HepG2 (cell line): ENCODE measurements around the gene UVSSA. TPM values are rescaled to one million over a fixed set of nuclear protein-coding genes. Genes with fewer than 3 reads are reported as not detected.

Experiments
- AKNA ChIP-seq: sonication (generic); formaldehyde crosslinking; IDR thresholded peaks from 2 replicates; pipeline ENCODE4 v1.4.0; 2020; ENCODE audit warnings: missing genetic modification reagents, borderline replicate concordance
- ATAD3A ChIP-seq: sonication (generic); formaldehyde crosslinking; IDR thresholded peaks from 2 replicates; pipeline ENCODE4 v1.4.0; 2020; ENCODE audit warnings: missing genetic modification reagents
- CENPT ChIP-seq: sonication (generic); formaldehyde crosslinking; IDR thresholded peaks from 2 replicates; pipeline ENCODE4 v1.8.0; 2022; ENCODE audit warnings: low read depth, mild to moderate bottlenecking, moderate library complexity, missing genetic modification reagents
- E2F2 ChIP-seq: sonication (generic); formaldehyde crosslinking; IDR thresholded peaks from 2 replicates; pipeline ENCODE4 v1.4.0; 2020; ENCODE audit warnings: missing genetic modification reagents, borderline replicate concordance
- ELF3 ChIP-seq: IDR thresholded peaks from 2 replicates; pipeline ENCODE4 v1.6.1; 2016; ENCODE audit warnings: missing genetic modification reagents, missing compliant biosample characterization
- ERF ChIP-seq: IDR thresholded peaks from 2 replicates; pipeline ENCODE4 v1.6.1; 2018; ENCODE audit warnings: missing biosample characterization, missing genetic modification reagents
- FOSL2 ChIP-seq: sonication (generic); formaldehyde crosslinking; IDR thresholded peaks from 2 replicates; pipeline ENCODE4 v1.4.0; 2020; ENCODE audit warnings: missing genetic modification reagents
- ISX ChIP-seq: sonication (generic); formaldehyde crosslinking; conservative IDR thresholded peaks from 2 replicates; pipeline ENCODE4 v1.5.0; 2020; ENCODE audit warnings: missing genetic modification reagents
- KDM5A ChIP-seq: fragments of 200-600 bp; sonication (generic); IDR thresholded peaks from 2 replicates; pipeline ENCODE4 v1.7.0; 2018; ENCODE audit warnings: antibody characterized with exemption, mild to moderate bottlenecking, low read length, borderline replicate concordance
- MTA1 ChIP-seq: sonication (generic); formaldehyde crosslinking; IDR thresholded peaks from 2 replicates; pipeline ENCODE4 v1.4.0; 2020; ENCODE audit warnings: missing genetic modification reagents, mild to moderate bottlenecking, borderline replicate concordance
- NR2F1 ChIP-seq, 2 experiments: fragments of 450-650 bp in 1 of 2; formaldehyde crosslinking in 1 of 2; IDR thresholded peaks; 2 replicates each; pipeline versions ENCODE4 v1.5.0 to v1.6.1; 2016 to 2020; ENCODE audit warnings: mild to moderate bottlenecking in 1 of 2, missing compliant biosample characterization in 1 of 2, missing genetic modification reagents in 1 of 2, moderate library complexity in 1 of 2
- RARA ChIP-seq: IDR thresholded peaks from 2 replicates; pipeline ENCODE4 v1.6.1; 2016; ENCODE audit warnings: missing genetic modification reagents, missing compliant biosample characterization
- RFX1 ChIP-seq: fragments of 450-650 bp; IDR thresholded peaks from 2 replicates; pipeline ENCODE4 v1.6.1; 2017
- SAFB2 ChIP-seq: sonication (generic); formaldehyde crosslinking; IDR thresholded peaks from 2 replicates; pipeline ENCODE4 v1.5.1; 2020; ENCODE audit warnings: missing genetic modification reagents, low read depth, mild to moderate bottlenecking, borderline replicate concordance
- STAT5B ChIP-seq: sonication (generic); formaldehyde crosslinking; IDR thresholded peaks from 2 replicates; pipeline ENCODE4 v1.4.0; 2020; ENCODE audit warnings: missing genetic modification reagents
- ZFYVE20 ChIP-seq: sonication (generic); formaldehyde crosslinking; IDR thresholded peaks from 2 replicates; pipeline ENCODE4 v1.8.0; 2023; ENCODE audit warnings: low read depth, mild to moderate bottlenecking, moderate library complexity, missing genetic modification reagents, borderline replicate concordance
- ZNF670 ChIP-seq: sonication (generic); formaldehyde crosslinking; IDR thresholded peaks from 2 replicates; pipeline ENCODE4 v1.8.0; 2022; ENCODE audit warnings: mild to moderate bottlenecking, missing genetic modification reagents, borderline replicate concordance
- ZNF746 ChIP-seq: sonication (generic); formaldehyde crosslinking; IDR thresholded peaks from 2 replicates; pipeline ENCODE4 v1.8.0; 2022; ENCODE audit warnings: mild to moderate bottlenecking, missing genetic modification reagents
- ZNF768 ChIP-seq: sonication (generic); formaldehyde crosslinking; IDR thresholded peaks from 2 replicates; pipeline ENCODE4 v1.4.0; 2020; ENCODE audit warnings: missing genetic modification reagents
- ZNF777 ChIP-seq: sonication (generic); formaldehyde crosslinking; IDR thresholded peaks from 2 replicates; pipeline ENCODE4 v1.4.0; 2020; ENCODE audit warnings: missing genetic modification reagents
- ZNF788 ChIP-seq: sonication (generic); formaldehyde crosslinking; IDR thresholded peaks from 2 replicates; pipeline ENCODE4 v1.5.0; 2020; ENCODE audit warnings: mild to moderate bottlenecking, missing genetic modification reagents, borderline replicate concordance
- polyA plus RNA-seq, 8 experiments: library from polyadenylated mRNA; depleted of rRNA in 3 of 8; stranded (reverse) in 7 of 8; unstranded in 1 of 8; fragments of >200 nt; fragmentation: Illumina TruSeq in 4 of 8; extraction: Trizol in 4 of 8; gene quantifications; 2 replicates each; pipeline versions ENCODE4 v1.2.1 to v1.2.3, GENCODE V29; 2011 to 2016; ENCODE audit warnings: low read depth in 4 of 8, missing spikeins in 1 of 8, mixed read lengths in 1 of 8; ENCODE audit not compliant: insufficient read depth in 1 of 8
- total RNA-seq, 5 experiments: library from RNA; depleted of rRNA; stranded (reverse); fragments of >200 nt; fragmentation: Illumina TruSeq; extraction: Trizol; gene quantifications; 2 replicates each; pipeline ENCODE4 v1.2.3, GENCODE V29; 2016; ENCODE audit warnings: low read depth in 1 of 5
- TF ChIP-seq, protein P1 (sequence below): IDR thresholded peaks from 2 replicates; pipeline ENCODE4 v1.6.1; 2016; ENCODE audit warnings: low read depth, control low read depth
- TF ChIP-seq, protein P2 (sequence below): IDR thresholded peaks from 2 replicates; pipeline ENCODE4 v1.6.1; 2018; ENCODE audit warnings: missing genetic modification reagents, mild to moderate bottlenecking, missing compliant biosample characterization

Gene UVSSA
- total and polyA plus RNA-seq, 2 of the 13 experiments (the other 11 are each of a cell fraction or from before 2014, with no cell fraction given): 4.6 to 8.4 TPM

DNA sequence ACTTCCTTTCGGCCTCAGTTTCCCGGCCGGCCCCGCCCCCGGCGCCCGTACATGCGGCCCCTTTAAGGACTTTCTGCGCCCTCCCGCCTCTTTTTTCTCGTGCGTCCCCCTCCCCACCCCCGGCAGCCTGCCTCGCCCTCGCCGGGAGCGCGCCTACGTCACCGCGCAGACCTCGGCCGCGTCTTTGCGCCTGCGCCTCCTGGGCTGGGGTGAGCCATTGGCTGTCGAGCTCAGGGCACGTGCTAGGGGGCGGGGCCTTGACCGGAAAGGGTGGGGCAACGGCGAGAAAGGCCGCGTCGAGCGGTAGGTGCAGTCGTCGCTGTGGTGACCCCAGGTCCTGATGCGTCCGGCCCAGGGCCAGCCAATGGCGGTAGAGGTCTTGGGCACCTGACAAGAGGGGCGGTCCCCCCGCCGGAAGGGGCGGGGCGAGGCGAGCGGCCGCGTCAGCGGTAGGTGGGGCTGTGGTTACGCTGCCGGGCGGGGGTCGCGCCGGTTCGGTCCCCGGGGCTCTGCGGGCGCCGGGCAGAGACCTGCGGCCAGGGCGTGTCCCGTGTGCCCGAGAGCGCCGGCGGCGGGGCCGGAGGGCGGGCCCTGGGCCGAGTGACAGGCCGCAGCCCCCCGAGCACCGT is at the start of gene UVSSA (continued):
- TF ChIP-seq ZNF788 (CRISPR knock-in tag): peak; percentile 41; the same call in 1 of the 2 replicates
- TF ChIP-seq AKNA (CRISPR knock-in tag): no peak
- no peak for TF ChIP-seq ATAD3A (CRISPR knock-in tag)
- TF ChIP-seq ZNF777 (CRISPR knock-in tag): no peak
- TF ChIP-seq MTA1 (CRISPR knock-in tag): no peak
- TF ChIP-seq FOSL2 (CRISPR knock-in tag): peak; percentile 65
- TF ChIP-seq, protein P1, sequence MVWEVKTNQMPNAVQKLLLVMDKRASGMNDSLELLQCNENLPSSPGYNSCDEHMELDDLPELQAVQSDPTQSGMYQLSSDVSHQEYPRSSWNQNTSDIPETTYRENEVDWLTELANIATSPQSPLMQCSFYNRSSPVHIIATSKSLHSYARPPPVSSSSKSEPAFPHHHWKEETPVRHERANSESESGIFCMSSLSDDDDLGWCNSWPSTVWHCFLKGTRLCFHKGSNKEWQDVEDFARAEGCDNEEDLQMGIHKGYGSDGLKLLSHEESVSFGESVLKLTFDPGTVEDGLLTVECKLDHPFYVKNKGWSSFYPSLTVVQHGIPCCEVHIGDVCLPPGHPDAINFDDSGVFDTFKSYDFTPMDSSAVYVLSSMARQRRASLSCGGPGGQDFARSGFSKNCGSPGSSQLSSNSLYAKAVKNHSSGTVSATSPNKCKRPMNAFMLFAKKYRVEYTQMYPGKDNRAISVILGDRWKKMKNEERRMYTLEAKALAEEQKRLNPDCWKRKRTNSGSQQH (CRISPR knock-in tag): peak; percentile 75; the same call in 1 of the 2 replicates
- no peak for TF ChIP-seq SAFB2 (CRISPR knock-in tag)
- TF ChIP-seq E2F2 (CRISPR knock-in tag): no peak
- peak; percentile 41 for TF ChIP-seq RARA
- 0 out of 4 replicates have a peak, but pooled peaks of 1 of the 2 experiments have one; percentile 13 for TF ChIP-seq NR2F1 (CRISPR knock-in tag; IDR thresholded peaks at IDR 0.05)
- TF ChIP-seq KDM5A: no peak
- no peak for TF ChIP-seq ZNF670 (CRISPR knock-in tag)
- no peak for TF ChIP-seq ISX
- TF ChIP-seq RFX1: peak; percentile 91
- TF ChIP-seq ERF: peak; percentile 74
- no peak for TF ChIP-seq ZNF768 (CRISPR knock-in tag)
- TF ChIP-seq STAT5B (CRISPR knock-in tag): no peak
- TF ChIP-seq ELF3 (CRISPR knock-in tag): no peak
- TF ChIP-seq ZFYVE20 (CRISPR knock-in tag): no peak
- TF ChIP-seq, protein P2, sequence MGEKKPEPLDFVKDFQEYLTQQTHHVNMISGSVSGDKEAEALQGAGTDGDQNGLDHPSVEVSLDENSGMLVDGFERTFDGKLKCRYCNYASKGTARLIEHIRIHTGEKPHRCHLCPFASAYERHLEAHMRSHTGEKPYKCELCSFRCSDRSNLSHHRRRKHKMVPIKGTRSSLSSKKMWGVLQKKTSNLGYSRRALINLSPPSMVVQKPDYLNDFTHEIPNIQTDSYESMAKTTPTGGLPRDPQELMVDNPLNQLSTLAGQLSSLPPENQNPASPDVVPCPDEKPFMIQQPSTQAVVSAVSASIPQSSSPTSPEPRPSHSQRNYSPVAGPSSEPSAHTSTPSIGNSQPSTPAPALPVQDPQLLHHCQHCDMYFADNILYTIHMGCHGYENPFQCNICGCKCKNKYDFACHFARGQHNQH (CRISPR knock-in tag): peak; percentile 72
- no peak for TF ChIP-seq ZNF746 (CRISPR knock-in tag)
- TF ChIP-seq CENPT (CRISPR knock-in tag): no peak
